ENCODE results near the gene PRDM2. TPM values are rescaled to one million over a fixed set of nuclear protein-coding genes. Genes with fewer than 3 reads are reported as not detected.

Gene PRDM2
- total RNA-seq, 2 donors from 2014 or later, result 43.0 to 45.4 TPM

DNA sequence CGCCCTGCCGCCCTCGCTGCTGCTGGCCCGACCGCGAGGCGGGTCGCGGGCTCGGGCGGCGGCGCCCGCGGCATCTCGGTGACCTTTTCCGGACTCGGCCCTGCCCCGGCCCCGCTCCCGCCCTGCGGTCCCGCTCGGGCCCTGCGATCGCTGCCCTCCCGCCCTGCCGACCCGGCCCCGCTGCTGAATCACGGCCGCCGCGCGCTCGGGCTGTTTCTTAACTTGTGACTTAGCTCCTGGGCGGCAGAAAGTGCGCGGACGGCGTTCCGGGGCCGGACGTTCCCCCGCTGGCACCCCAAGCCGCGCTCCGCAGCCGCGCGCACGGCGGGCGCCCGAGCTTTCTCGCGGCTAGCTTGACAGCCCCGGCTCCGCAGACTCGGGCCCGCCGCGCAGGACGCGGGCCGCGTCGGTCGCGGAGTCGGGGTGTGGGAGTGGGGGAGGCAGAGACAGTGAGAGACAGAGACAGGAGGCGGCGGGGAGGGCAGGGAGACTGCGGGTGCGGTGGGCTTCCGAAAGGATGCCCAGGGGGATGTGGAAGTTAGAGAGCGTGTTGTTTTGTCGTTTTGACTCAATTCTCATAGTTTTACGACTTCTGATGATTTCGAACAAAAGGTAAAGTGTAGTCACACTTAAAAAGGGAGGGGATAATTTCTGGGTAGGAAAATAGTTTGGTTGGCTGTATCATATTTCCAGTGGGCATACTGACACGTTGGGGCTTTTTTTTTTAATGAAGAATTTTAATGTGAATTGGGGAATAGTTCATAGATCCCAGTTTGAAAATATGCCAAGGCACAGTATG is 49.8 kb downstream of the PRDM2 start:
- peak; percentile 33 for DNase-seq (ENCODE audit: low spot score)
- peaks cover 34 to 46% of the 10 kb centered on the region in 2 donors for H3K4me1 ChIP-seq (ENCODE audit: control insufficient read depth in 1 of 2, low read depth in 2 of 2)
- no peak for TF ChIP-seq CTCF (IDR thresholded peaks at IDR 0.05)

DNA sequence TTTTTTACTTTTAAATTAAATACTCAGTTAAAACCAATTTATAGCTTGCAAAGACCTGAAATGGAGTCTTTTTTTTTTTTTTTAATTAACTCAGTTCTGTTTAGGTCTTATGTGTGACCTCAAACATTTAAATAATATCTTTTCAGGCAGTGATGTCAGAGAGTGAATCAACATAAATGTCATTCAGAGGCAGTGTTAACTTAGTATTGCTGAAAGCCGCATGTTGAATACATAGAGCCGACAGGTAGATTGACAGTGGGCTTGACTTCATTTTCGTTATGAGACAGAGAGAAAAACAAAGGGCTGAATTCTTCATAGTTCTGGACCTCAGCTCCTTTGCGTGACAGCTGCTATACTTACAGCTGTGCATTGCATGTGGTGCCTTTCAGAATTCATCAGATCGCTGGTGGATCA is 51.5 kb downstream of the PRDM2 start:
- no peaks in the 10 kb centered on the region for H3K27me3 ChIP-seq (replicated peaks; ENCODE audit: insufficient read depth)
- H3K9me3 ChIP-seq, result no peaks in the 10 kb centered on the region
- H3K4me1 ChIP-seq (ENCODE audit: control insufficient read depth in 1 of 2, low read depth in 2 of 2), result peaks cover 42 to 55% of the 10 kb centered on the region in 2 donors
- DNase-seq (ENCODE audit: low spot score) (no peak), ATAC-seq (ENCODE audit: insufficient number of reproducible peaks, low FRiP score, low read depth) (no peak)
- H3K27ac ChIP-seq, result no peak overlapping the region
- TF ChIP-seq CTCF (IDR thresholded peaks at IDR 0.05), result no peak
- H3K36me3 ChIP-seq, result no peaks in the 10 kb centered on the region
- no peak overlapping the region for H3K4me3 ChIP-seq

More for the DNA sequence above, 49.8 kb downstream of the PRDM2 start:
- peak overlapping the region; percentile 94 for H3K4me3 ChIP-seq
- H3K9me3 ChIP-seq, result no peaks in the 10 kb centered on the region
- H3K36me3 ChIP-seq, result no peaks in the 10 kb centered on the region
- peak overlapping the region; percentile 93 to 95 for H3K27ac ChIP-seq
- no peaks in the 10 kb centered on the region for H3K27me3 ChIP-seq (replicated peaks; ENCODE audit: insufficient read depth)
- ATAC-seq (ENCODE audit: insufficient number of reproducible peaks, low FRiP score, low read depth), result peak; percentile 72

- Histone ChIP-seq H3K27me3 (replicated peaks; ENCODE audit: insufficient read depth) (no peaks in the 10 kb centered on the region), H3K9me3 (no peaks in the 10 kb centered on the region), H3K4me1 (ENCODE audit: control insufficient read depth in 1 of 2, low read depth in 2 of 2) (peaks cover 47 to 60% of the 10 kb centered on the region in 2 donors), H3K27ac (no peak overlapping the region), H3K4me3 (no peak overlapping the region), H3K36me3 (no peaks in the 10 kb centered on the region)
- TF ChIP-seq CTCF (IDR thresholded peaks at IDR 0.05), result no peak
- no peak for ATAC-seq (ENCODE audit: insufficient number of reproducible peaks, low FRiP score, low read depth)
- DNase-seq (ENCODE audit: low spot score), result no peak
Observed at GRCh38 chr1:13751985-13752384, 52.0 kb downstream of the PRDM2 start.

- no peak for TF ChIP-seq CTCF (IDR thresholded peaks at IDR 0.05)
- DNase-seq (ENCODE audit: low spot score), result no peak
- Histone ChIP-seq H3K4me3 (no peak overlapping the region), H3K27me3 (replicated peaks; ENCODE audit: insufficient read depth) (no peaks in the 10 kb centered on the region), H3K9me3 (no peaks in the 10 kb centered on the region), H3K27ac (no peak overlapping the region), H3K36me3 (no peaks in the 10 kb centered on the region), H3K4me1 (ENCODE audit: control insufficient read depth in 1 of 2, low read depth in 2 of 2) (peaks cover 56 to 69% of the 10 kb centered on the region in 2 donors)
- no peak for ATAC-seq (ENCODE audit: insufficient number of reproducible peaks, low FRiP score, low read depth)
Observed at GRCh38 chr1:13752852-13753251, 52.9 kb downstream of the PRDM2 start.

DNA sequence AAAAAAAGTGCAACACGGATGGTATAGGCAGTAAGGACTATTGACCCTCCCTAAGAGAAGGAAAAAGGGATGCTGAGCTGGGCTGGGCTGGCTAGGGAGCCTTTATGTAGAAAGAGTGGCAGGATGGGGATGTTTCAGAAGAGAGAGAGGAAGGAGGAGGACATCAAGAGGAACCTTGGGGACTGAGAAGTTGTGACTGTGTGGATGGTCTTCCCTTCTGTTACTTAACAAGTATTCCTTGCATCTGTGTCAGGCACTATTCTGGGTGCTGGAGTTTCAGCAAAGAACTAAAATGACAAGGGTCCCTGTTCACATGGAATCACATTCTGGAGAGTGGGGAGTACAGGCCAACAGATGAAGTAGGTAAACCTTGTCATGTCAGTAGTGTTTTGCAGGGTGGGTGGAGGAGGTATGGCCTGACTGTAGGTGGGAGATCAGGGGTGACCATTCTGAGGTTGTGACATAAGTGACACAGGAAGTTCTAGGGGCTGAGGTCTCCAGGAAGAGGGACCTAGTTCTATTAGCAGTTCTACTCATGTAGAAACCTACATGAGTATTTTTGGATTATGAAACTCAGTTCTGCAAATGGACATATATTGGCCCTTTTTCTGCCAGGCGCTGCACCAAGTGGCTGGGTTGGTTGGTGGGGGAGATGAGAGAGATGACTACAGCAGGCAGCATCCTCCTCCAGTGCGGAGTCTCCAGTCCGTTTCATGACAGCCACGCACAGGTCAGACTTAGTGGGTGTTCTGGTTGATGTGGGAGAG is 53.8 kb downstream of the PRDM2 start:
- Histone ChIP-seq H3K4me1 (ENCODE audit: control insufficient read depth in 1 of 2, low read depth in 2 of 2) (peaks cover 65 to 76% of the 10 kb centered on the region in 2 donors), H3K27ac (no peak overlapping the region), H3K4me3 (no peak overlapping the region), H3K27me3 (replicated peaks; ENCODE audit: insufficient read depth) (no peaks in the 10 kb centered on the region), H3K9me3 (no peaks in the 10 kb centered on the region), H3K36me3 (no peaks in the 10 kb centered on the region)
- DNase-seq (ENCODE audit: low spot score) (no peak), ATAC-seq (ENCODE audit: insufficient number of reproducible peaks, low FRiP score, low read depth) (no peak)
- no peak for TF ChIP-seq CTCF (IDR thresholded peaks at IDR 0.05)

Measured in thoracic aorta (tissue), 2 donors.